IMR-90 (cell line): ENCODE results near the gene DVL2.

Experiments
- CTCF ChIP-seq: conservative IDR thresholded peaks from 2 replicates; pipeline ENCODE4 v1.5.1; 2012; ENCODE audit warnings: mild to moderate bottlenecking, low read depth, low read length, improper control_type of control experiment
- POLR2A ChIP-seq: IDR thresholded peaks from 2 replicates; pipeline ENCODE4 v1.6.1; 2012; ENCODE audit warnings: mild to moderate bottlenecking, low read depth, low read length

GRCh38 chr17:7205561-7205960, 28.8 kb downstream of the DVL2 start:
- TF ChIP-seq CTCF (no peak), POLR2A (no peak)
